ENCODE measurements around the gene ATP6V1E1. TPM values are rescaled to one million over a fixed set of nuclear protein-coding genes. Genes with fewer than 3 reads are reported as not detected.

Gene ATP6V1E1
- total and polyA plus RNA-seq, 2 donors (not counting 1 experiment from before 2014, with no cell fraction given), result 51.3 to 82.6 TPM

DNA sequence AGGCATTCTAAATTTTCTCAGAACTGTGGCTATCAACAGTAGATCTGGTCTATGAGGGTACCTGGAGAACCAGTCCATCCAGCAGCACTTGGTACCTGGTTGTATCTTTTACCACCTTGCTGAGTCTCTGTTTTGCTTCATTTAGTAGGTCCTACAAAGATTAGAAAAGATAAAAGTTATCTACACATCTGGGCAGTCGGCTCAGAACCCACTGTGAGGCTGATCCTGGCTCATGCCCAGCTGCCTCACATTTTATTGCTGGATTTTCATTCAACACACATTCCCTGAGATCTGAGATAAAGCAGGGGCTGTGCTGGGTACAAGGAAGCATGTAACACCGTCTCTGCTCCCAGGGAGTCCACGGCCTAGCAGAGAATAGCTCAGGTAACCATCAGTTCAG, 27.5 kb downstream of the ATP6V1E1 start:
- Histone ChIP-seq H3K79me2 (ENCODE audit: control insufficient read depth, insufficient read depth, low read length) (peaks cover 12% of the 10 kb centered on the region), H3K27me3 (replicated peaks in 1 of 4; ENCODE audit: control extremely low read depth in 1 of 4, control insufficient read depth in 3 of 4, insufficient read depth in 4 of 4, low read length in 3 of 4) (no peaks in the 10 kb centered on the region), H3K27ac (ENCODE audit: low read length in 2 of 2) (no peak overlapping the region), H3K4me1 (ENCODE audit: control insufficient read depth in 2 of 2, insufficient read depth in 2 of 2, low read length in 2 of 2) (peaks cover 0 to 2% of the 10 kb centered on the region in 2 donors), H2AFZ (ENCODE audit: insufficient read depth, low read depth, low read length, poor library complexity, severe bottlenecking) (no peak overlapping the region), H3K36me3 (replicated peaks in 1 of 2; ENCODE audit: control extremely low read depth in 1 of 2, control insufficient read depth in 1 of 2, extremely low read depth in 1 of 2, insufficient read depth in 2 of 2, low read length in 1 of 2) (peaks cover 3 to 63% of the 10 kb centered on the region in 2 experiments), H3K4me2 (replicated peaks; ENCODE audit: low read depth, low read length, poor library complexity, severe bottlenecking) (no peak overlapping the region), H3K9ac (ENCODE audit: low read length) (no peak overlapping the region), H4K20me1 (ENCODE audit: control insufficient read depth, insufficient read depth, low read length, poor library complexity, severe bottlenecking) (peaks cover 58% of the 10 kb centered on the region), H3K9me3 (ENCODE audit: control extremely low read depth in 1 of 3, control insufficient read depth in 2 of 3, insufficient read depth in 1 of 3, low read length in 2 of 3) (peaks cover 0 to 5% (median 4%) of the 10 kb centered on the region in 3 donors), H3K4me3 (ENCODE audit: control extremely low read depth in 1 of 5, extremely low read depth in 1 of 5, insufficient read depth in 1 of 5, low read depth in 2 of 5, low read length in 4 of 5) (no peak overlapping the region)
- H3K9me3 Mint-ChIP-seq (ENCODE audit: insufficient read depth), result no peaks in the 10 kb centered on the region
- peaks cover 7% of the 10 kb centered on the region for H3K4me1 Mint-ChIP-seq
- H3K4me3 Mint-ChIP-seq, result no peak overlapping the region
- 80% methylated on average over 2 of the region's 3 CpGs for WGBS (ENCODE audit: insufficient coverage)
- ATAC-seq (ENCODE audit: low read depth), result no peak
- H3K27ac Mint-ChIP-seq, result no peak overlapping the region
- CTCF ChIA-PET, result no interaction called here
- POLR2A ChIA-PET, result no interaction called here
- no peak for TF ChIP-seq EZH2 (IDR thresholded peaks at IDR 0.05; ENCODE audit: borderline replicate concordance, insufficient read depth, low read depth, low read length, poor library complexity, severe bottlenecking)
- TF ChIP-seq, protein P1, sequence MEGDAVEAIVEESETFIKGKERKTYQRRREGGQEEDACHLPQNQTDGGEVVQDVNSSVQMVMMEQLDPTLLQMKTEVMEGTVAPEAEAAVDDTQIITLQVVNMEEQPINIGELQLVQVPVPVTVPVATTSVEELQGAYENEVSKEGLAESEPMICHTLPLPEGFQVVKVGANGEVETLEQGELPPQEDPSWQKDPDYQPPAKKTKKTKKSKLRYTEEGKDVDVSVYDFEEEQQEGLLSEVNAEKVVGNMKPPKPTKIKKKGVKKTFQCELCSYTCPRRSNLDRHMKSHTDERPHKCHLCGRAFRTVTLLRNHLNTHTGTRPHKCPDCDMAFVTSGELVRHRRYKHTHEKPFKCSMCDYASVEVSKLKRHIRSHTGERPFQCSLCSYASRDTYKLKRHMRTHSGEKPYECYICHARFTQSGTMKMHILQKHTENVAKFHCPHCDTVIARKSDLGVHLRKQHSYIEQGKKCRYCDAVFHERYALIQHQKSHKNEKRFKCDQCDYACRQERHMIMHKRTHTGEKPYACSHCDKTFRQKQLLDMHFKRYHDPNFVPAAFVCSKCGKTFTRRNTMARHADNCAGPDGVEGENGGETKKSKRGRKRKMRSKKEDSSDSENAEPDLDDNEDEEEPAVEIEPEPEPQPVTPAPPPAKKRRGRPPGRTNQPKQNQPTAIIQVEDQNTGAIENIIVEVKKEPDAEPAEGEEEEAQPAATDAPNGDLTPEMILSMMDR (IDR thresholded peaks at IDR 0.05), result no peak
- intact Hi-C loops (cut with micrococcal nuclease), result no loop called here
- no peak for DNase-seq
- H3K27me3 Mint-ChIP-seq, result no peaks in the 10 kb centered on the region

DNA sequence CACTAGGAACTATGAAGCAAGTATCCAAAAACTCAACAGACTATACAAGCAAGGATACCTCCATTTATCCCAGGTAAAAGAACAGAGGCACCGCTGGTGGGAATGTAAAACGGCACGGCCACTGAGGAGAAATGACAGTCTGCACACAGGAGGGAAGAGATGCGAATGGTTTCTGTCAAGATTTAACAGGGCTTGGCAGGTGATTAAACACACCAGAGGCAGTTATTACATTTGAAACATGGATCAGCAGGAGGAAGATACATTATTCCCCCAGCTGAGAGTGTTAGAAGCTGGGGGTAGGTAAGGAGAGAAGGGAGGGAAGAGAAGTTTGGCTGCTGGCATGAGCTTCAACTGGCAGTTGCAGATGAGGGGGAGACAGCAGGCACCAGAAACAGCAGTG, 30.2 kb downstream of the ATP6V1E1 start:
- WGBS (ENCODE audit: insufficient coverage), result 100% methylated on average over 1 of the region's 4 CpGs

More for the DNA sequence above, 30.2 kb downstream of the ATP6V1E1 start:
- H3K4me3 Mint-ChIP-seq, result no peak overlapping the region
- no peak for ATAC-seq (ENCODE audit: low read depth)
- CTCF ChIA-PET, result no interaction called here
- Histone ChIP-seq H3K9ac (ENCODE audit: low read length) (no peak overlapping the region), H3K27me3 (replicated peaks in 1 of 4; ENCODE audit: control extremely low read depth in 1 of 4, control insufficient read depth in 3 of 4, insufficient read depth in 4 of 4, low read length in 3 of 4) (no peaks in the 10 kb centered on the region), H4K20me1 (ENCODE audit: control insufficient read depth, insufficient read depth, low read length, poor library complexity, severe bottlenecking) (peaks cover 49% of the 10 kb centered on the region), H3K36me3 (replicated peaks in 1 of 2; ENCODE audit: control extremely low read depth in 1 of 2, control insufficient read depth in 1 of 2, extremely low read depth in 1 of 2, insufficient read depth in 2 of 2, low read length in 1 of 2) (peaks cover 3 to 56% of the 10 kb centered on the region in 2 experiments), H2AFZ (ENCODE audit: insufficient read depth, low read depth, low read length, poor library complexity, severe bottlenecking) (no peak overlapping the region), H3K4me2 (replicated peaks; ENCODE audit: low read depth, low read length, poor library complexity, severe bottlenecking) (no peak overlapping the region), H3K4me1 (ENCODE audit: control insufficient read depth in 2 of 2, insufficient read depth in 2 of 2, low read length in 2 of 2) (peaks cover 24 to 27% of the 10 kb centered on the region in 2 donors), H3K79me2 (ENCODE audit: control insufficient read depth, insufficient read depth, low read length) (peaks cover 2% of the 10 kb centered on the region), H3K9me3 (ENCODE audit: control extremely low read depth in 1 of 3, control insufficient read depth in 2 of 3, insufficient read depth in 1 of 3, low read length in 2 of 3) (peaks cover 0 to 5% (median 5%) of the 10 kb centered on the region in 3 donors), H3K27ac (ENCODE audit: low read length in 2 of 2) (no peak overlapping the region), H3K4me3 (ENCODE audit: control extremely low read depth in 1 of 5, extremely low read depth in 1 of 5, insufficient read depth in 1 of 5, low read depth in 2 of 5, low read length in 4 of 5) (no peak overlapping the region)
- intact Hi-C loops (cut with micrococcal nuclease), result no loop called here
- H3K4me1 Mint-ChIP-seq, result peaks cover 27% of the 10 kb centered on the region
- H3K27ac Mint-ChIP-seq, result no peak overlapping the region
- no peak for TF ChIP-seq EZH2 (IDR thresholded peaks at IDR 0.05; ENCODE audit: borderline replicate concordance, insufficient read depth, low read depth, low read length, poor library complexity, severe bottlenecking)
- TF ChIP-seq, protein P1 (IDR thresholded peaks at IDR 0.05), result no peak
- no peaks in the 10 kb centered on the region for H3K9me3 Mint-ChIP-seq (ENCODE audit: insufficient read depth)
- POLR2A ChIA-PET, result no interaction called here
- H3K27me3 Mint-ChIP-seq, result no peaks in the 10 kb centered on the region
- DNase-seq, result no peak
